CD8-positive, alpha-beta memory T cell (primary cell): ENCODE measurements around the gene MPPED2. TPM values are rescaled to one million over a fixed set of nuclear protein-coding genes. Genes with fewer than 3 reads are reported as not detected.

Experiments
- CTCF ChIA-PET: fragments of 350-600 bp; sonication (Branson Sonifier 250); formaldehyde crosslinking; loops from one replicate; lab custom pipeline; 2021; ENCODE audit warnings: antibody characterized with exemption; lab: Charles Lee
- POLR2A ChIA-PET: fragments of 350-600 bp; sonication (Branson Sonifier 250); formaldehyde crosslinking; loops from one replicate; lab custom pipeline; 2021; ENCODE audit warnings: antibody characterized with exemption; lab: Charles Lee
- DNase-seq, 5 donors: peaks; one replicate each; pipeline versions ENCODE4 v3.0.0 to v3.0.0-alpha.2; 2020 to 2022; ENCODE audit warnings: mixed read lengths in 1 of 5
- H3K27ac ChIP-seq: one replicate; pipeline ENCODE4 v1.7.0; 2013; ENCODE audit warnings: low read depth, mild to moderate bottlenecking, low read length, moderate library complexity
- H3K27me3 ChIP-seq: 2 replicates; pipeline ENCODE4 v1.7.0; 2013; ENCODE audit warnings: low read length, mild to moderate bottlenecking; ENCODE audit not compliant: insufficient read depth, poor library complexity, severe bottlenecking
- H3K36me3 ChIP-seq: 2 replicates; pipeline ENCODE4 v1.7.0; 2013; ENCODE audit warnings: mild to moderate bottlenecking, low read length, moderate library complexity; ENCODE audit not compliant: insufficient read depth
- H3K4me1 ChIP-seq: 2 replicates; pipeline ENCODE4 v1.7.0; 2013; ENCODE audit warnings: mild to moderate bottlenecking, low read length, moderate library complexity; ENCODE audit not compliant: insufficient read depth
- H3K4me3 ChIP-seq: 2 replicates; pipeline ENCODE4 v1.7.0; 2013; ENCODE audit warnings: mild to moderate bottlenecking, low read length
- H3K9me3 ChIP-seq: 2 replicates; pipeline ENCODE4 v1.7.0; 2013; ENCODE audit warnings: mild to moderate bottlenecking, low read length
- H3K27ac Mint-ChIP-seq, 8 donors: one replicate each; pipeline ENCODE4 v1.8.0; 2020 to 2021; ENCODE audit warnings: mixed read lengths in 8 of 8, mild to moderate bottlenecking in 6 of 8, inconsistent platforms in 3 of 8, moderate library complexity in 3 of 8
- H3K27me3 Mint-ChIP-seq, 2 donors: one replicate each; pipeline ENCODE4 v1.8.0; 2020 to 2021; ENCODE audit warnings: mixed read lengths in 2 of 2, mild to moderate bottlenecking in 1 of 2, moderate library complexity in 1 of 2
- H3K36me3 Mint-ChIP-seq, 3 donors: one replicate each; pipeline ENCODE4 v1.8.0; 2020 to 2021; ENCODE audit warnings: mixed read lengths in 3 of 3, inconsistent platforms in 1 of 3, mild to moderate bottlenecking in 1 of 3
- H3K4me1 Mint-ChIP-seq, 3 donors: one replicate each; pipeline ENCODE4 v1.8.0; 2020 to 2021; ENCODE audit warnings: mixed read lengths in 3 of 3, inconsistent platforms in 1 of 3, mild to moderate bottlenecking in 1 of 3
- H3K4me3 Mint-ChIP-seq, 7 donors: one replicate each; pipeline ENCODE4 v1.8.0; 2020 to 2021; ENCODE audit warnings: mixed read lengths in 7 of 7, mild to moderate bottlenecking in 6 of 7, moderate library complexity in 4 of 7, inconsistent platforms in 2 of 7
- H3K9me3 Mint-ChIP-seq, 5 donors: one replicate each; pipeline ENCODE4 v1.8.0; 2020 to 2022; ENCODE audit warnings: mixed read lengths in 5 of 5, mild to moderate bottlenecking in 3 of 5, moderate library complexity in 2 of 5, inconsistent platforms in 1 of 5
- polyA plus RNA-seq: library from polyadenylated mRNA; unstranded; fragments of 300-500 nt; fragmentation: Illumina TruSeq; gene quantifications from one replicate; pipeline ENCODE4 v1.2.3, GENCODE V29; 2021
- total RNA-seq, 2 experiments: library from RNA; stranded (reverse); gene quantifications; one replicate each; pipeline ENCODE4 v1.2.3, GENCODE V29; 2021

The MPPED2 gene
- total and polyA plus RNA-seq, 3 experiments from 2014 or later = 1.1 TPM; not detected in 2

DNA sequence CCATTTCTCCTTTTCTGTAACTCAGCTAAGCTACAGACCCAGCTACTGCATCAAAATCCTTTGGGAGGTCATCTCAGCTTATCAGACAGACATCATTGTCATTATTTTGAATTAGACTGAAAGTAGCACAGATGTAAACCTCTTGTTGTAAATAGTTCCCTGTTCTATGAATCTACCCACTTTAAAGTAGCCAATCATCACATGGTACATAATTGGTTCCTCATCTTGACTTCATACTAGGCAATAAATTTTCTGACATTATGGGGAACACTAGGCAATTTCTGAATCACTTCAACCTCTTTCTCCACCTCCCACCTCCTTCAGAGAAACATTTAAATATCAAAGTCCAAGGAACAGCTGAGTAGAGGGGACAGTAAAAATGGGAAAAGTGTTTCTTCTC lies 47.9 kb downstream of the MPPED2 start:
- Histone ChIP-seq H3K4me1 (no peaks in the 10 kb centered on the region), H3K27me3 (no peaks in the 10 kb centered on the region), H3K36me3 (no peaks in the 10 kb centered on the region), H3K9me3 (no peaks in the 10 kb centered on the region), H3K27ac (no peak overlapping the region), H3K4me3 (no peak overlapping the region)
- no peaks in the 10 kb centered on the region for H3K4me1 Mint-ChIP-seq
- no peaks in the 10 kb centered on the region for H3K27me3 Mint-ChIP-seq
- no peak overlapping the region for H3K27ac Mint-ChIP-seq
- no peak for DNase-seq
- no peak overlapping the region for H3K4me3 Mint-ChIP-seq
- CTCF ChIA-PET = no interaction called here
- POLR2A ChIA-PET = no interaction called here
- no peaks in the 10 kb centered on the region for H3K36me3 Mint-ChIP-seq
- H3K9me3 Mint-ChIP-seq = peaks cover 0 to 5% (median 0%) of the 10 kb centered on the region in 5 donors

DNA sequence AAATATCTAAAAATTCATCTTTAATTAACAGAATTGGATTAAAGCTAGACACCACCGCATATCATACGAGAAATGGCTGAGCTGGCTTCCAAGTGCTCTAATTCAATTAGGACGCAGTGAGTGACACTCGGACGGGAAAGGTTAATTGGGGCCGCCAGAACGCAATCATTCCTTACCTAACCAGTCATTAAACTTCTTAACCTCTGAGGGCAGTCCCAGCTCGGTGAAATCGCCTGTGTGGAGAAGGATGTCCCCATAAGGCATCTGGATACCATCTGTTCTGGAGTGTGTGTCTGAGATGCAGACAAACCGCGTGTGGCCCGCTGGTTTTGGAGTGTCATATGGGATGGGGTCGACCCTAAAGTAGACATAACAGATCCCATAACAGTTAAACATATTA lies 50.3 kb downstream of the MPPED2 start:
- Mint-ChIP-seq H3K36me3 (no peaks in the 10 kb centered on the region), H3K27me3 (no peaks in the 10 kb centered on the region), H3K27ac (no peak overlapping the region), H3K9me3 (peaks cover 0 to 5% (median 0%) of the 10 kb centered on the region in 5 donors), H3K4me3 (no peak overlapping the region), H3K4me1 (no peaks in the 10 kb centered on the region)
- H3K9me3 ChIP-seq = no peaks in the 10 kb centered on the region
- no peak overlapping the region for H3K27ac ChIP-seq
- no peaks in the 10 kb centered on the region for H3K36me3 ChIP-seq
- ChIA-PET CTCF (no interaction called here), POLR2A (no interaction called here)
- H3K27me3 ChIP-seq = no peaks in the 10 kb centered on the region
- DNase-seq = no peak
- no peak overlapping the region for H3K4me3 ChIP-seq
- no peaks in the 10 kb centered on the region for H3K4me1 ChIP-seq

DNA sequence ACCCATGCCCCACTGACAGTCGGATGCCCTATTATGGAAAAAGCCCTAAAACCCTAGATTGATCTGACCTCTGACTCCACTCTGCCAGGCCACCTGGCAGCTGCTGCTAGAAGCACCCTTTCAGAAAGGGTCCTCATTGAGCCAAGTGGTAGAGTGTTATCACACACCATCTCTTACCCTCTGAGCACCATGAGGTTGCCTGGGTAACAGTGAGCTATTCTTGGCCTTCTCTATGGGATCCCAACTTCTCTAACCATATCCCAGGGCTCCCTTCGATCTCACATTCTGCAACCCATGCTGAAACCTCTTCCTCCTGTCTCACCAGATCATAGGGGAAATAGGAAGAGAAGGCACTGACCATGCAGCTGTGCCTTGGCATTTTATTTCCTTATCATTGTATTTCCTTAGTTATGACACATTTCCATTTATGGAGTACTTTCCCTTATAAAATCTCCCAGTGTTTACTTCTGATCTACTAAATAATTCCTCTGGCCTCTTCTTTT lies 52.7 kb downstream of the MPPED2 start:
- no peaks in the 10 kb centered on the region for H3K9me3 ChIP-seq
- no peak for DNase-seq
- no peak overlapping the region for H3K27ac ChIP-seq
- H3K4me1 Mint-ChIP-seq = no peaks in the 10 kb centered on the region
- no peaks in the 10 kb centered on the region for H3K36me3 ChIP-seq
- no peaks in the 10 kb centered on the region for H3K27me3 ChIP-seq
- no peaks in the 10 kb centered on the region for H3K27me3 Mint-ChIP-seq
- no peaks in the 10 kb centered on the region for H3K36me3 Mint-ChIP-seq
- peak overlapping the region in 1 of 7 donors; percentile 42 for H3K4me3 Mint-ChIP-seq
- peaks cover 0 to 2% (median 0%) of the 10 kb centered on the region in 5 donors for H3K9me3 Mint-ChIP-seq
- no peaks in the 10 kb centered on the region for H3K4me1 ChIP-seq
- ChIA-PET POLR2A (no interaction called here), CTCF (no interaction called here)
- no peak overlapping the region for H3K4me3 ChIP-seq
- no peak overlapping the region for H3K27ac Mint-ChIP-seq

DNA sequence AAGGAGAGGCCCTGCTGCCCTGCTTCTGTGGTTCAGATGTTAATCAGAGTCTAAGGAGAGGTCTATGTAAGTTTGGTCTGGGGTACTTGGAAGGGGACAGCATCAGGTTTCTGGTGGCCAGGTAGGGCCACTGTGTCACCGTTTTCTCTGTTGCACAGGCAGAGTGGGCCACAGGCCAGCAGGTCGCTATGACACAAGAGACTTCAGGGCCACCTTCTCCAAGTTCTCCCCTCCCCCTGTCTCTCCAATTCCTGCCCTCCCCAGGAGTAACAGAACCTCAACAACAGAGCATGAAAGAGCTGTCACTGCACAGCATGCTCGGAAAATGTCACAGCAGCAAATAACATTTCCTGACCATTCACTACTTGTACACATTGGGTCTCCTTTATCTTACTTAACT lies 58.6 kb downstream of the MPPED2 start:
- Histone ChIP-seq H3K4me3 (no peak overlapping the region), H3K4me1 (no peaks in the 10 kb centered on the region), H3K27ac (no peak overlapping the region), H3K9me3 (no peaks in the 10 kb centered on the region), H3K36me3 (no peaks in the 10 kb centered on the region), H3K27me3 (no peaks in the 10 kb centered on the region)
- Mint-ChIP-seq H3K27ac (peak overlapping the region in 1 of 8 donors; percentile 61), H3K4me1 (no peaks in the 10 kb centered on the region), H3K4me3 (no peak overlapping the region), H3K9me3 (peaks cover 0 to 5% (median 0%) of the 10 kb centered on the region in 5 donors), H3K27me3 (no peaks in the 10 kb centered on the region), H3K36me3 (no peaks in the 10 kb centered on the region)
- CTCF ChIA-PET = no interaction called here
- POLR2A ChIA-PET = no interaction called here
- DNase-seq = no peak

DNA sequence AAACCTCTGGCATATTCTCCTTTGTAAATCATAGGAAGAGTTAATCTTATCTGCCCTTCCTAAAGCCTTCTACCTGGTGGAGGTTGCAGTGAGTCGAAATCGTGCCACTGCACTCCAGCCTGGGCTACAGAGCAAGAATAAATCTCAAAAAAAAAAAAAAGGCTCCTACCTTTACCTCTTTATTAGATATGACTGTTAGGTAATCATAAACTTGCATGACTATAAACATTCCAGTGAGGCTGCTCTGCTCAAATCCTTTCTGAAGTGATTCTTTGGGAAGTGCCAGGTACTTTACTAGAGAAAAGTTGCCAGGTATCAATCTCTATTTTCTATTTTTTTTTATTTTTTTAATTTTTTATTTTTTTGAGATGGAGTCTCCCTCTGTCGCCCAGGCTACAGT lies 59.6 kb downstream of the MPPED2 start:
- no peaks in the 10 kb centered on the region for H3K4me1 Mint-ChIP-seq
- H3K27ac Mint-ChIP-seq = no peak overlapping the region
- Histone ChIP-seq H3K27me3 (no peaks in the 10 kb centered on the region), H3K27ac (no peak overlapping the region), H3K4me1 (no peaks in the 10 kb centered on the region), H3K36me3 (no peaks in the 10 kb centered on the region), H3K4me3 (no peak overlapping the region), H3K9me3 (no peaks in the 10 kb centered on the region)
- H3K27me3 Mint-ChIP-seq = no peaks in the 10 kb centered on the region
- ChIA-PET POLR2A (no interaction called here), CTCF (no interaction called here)
- DNase-seq = no peak
- no peaks in the 10 kb centered on the region for H3K36me3 Mint-ChIP-seq
- H3K4me3 Mint-ChIP-seq = no peak overlapping the region
- peaks cover 0 to 5% (median 0%) of the 10 kb centered on the region in 5 donors for H3K9me3 Mint-ChIP-seq

DNA sequence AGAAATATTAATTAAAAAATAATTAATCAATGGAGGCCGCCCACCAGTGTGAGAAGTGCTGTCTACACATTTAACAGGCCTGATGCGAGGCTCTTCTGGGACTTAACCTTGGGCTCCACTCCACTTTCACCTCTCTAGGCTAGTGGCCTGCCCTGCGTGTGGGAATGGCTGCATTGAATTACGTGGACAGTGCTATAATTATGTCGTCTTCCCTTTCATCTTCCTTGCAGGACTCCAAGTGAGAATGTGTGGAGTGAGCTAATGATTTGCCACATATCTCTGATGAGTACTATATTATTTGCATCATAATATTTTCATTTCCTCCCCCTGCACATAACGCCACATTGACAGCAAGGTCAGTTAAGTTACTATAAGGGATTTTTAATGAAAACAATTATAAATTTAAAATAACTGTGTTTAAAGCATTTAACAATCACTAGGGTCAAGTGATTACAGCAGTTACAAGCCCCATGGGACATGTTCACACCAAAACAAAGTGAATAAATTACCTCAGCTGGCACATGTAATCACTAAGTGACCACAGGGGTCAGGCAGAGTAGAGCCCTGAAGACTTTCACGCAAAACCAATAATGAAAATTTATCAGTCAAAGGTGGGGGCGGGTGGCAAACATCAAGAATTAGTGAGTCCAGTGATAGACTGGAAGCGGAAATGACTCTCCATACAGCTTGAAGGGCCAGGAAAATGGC lies 63.5 kb downstream of the MPPED2 start:
- no peak for DNase-seq
- CTCF ChIA-PET = no interaction called here
- Histone ChIP-seq H3K4me1 (no peaks in the 10 kb centered on the region), H3K9me3 (no peaks in the 10 kb centered on the region), H3K27ac (no peak overlapping the region), H3K4me3 (no peak overlapping the region), H3K27me3 (no peaks in the 10 kb centered on the region), H3K36me3 (no peaks in the 10 kb centered on the region)
- Mint-ChIP-seq H3K27ac (no peak overlapping the region), H3K9me3 (peaks cover 0 to 5% (median 0%) of the 10 kb centered on the region in 5 donors), H3K4me1 (no peaks in the 10 kb centered on the region), H3K36me3 (no peaks in the 10 kb centered on the region), H3K27me3 (no peaks in the 10 kb centered on the region), H3K4me3 (no peak overlapping the region)
- POLR2A ChIA-PET = no interaction called here

DNA sequence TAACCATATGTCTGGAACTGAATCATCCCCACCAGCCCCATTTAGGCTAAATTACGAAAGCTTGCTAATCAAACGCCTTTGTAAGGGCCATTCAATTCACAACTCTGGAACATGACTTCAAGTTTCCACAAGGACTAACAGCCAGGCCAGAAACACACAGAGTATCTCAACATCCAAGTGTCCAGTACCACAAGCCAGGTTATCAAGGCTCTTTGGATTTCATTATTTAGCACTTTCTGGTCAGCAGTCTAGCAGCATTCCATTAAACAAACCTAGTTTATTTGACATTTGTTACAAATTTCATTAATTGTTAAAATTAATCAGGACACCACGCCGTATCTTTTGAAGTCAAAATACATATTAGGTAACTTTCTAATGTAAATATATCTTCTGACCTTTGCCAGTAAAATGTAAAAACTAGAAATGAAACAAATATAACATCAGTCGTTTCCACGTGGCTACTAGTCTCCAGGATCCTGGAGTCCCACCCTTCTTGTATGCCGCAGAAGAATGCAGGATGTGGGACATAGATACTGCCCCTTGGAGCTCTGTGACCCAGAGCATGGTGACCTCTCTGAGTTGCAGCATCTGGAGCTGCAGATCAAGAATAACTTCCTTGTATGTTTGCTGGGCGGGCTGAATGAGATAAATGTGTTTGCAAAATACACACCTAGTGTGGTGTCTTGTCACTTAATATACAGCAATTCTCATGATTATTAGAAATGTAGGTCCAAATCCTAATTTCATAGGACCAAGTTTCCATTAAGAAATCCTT lies 64.7 kb downstream of the MPPED2 start:
- H3K9me3 Mint-ChIP-seq = peaks cover 0 to 5% (median 0%) of the 10 kb centered on the region in 5 donors
- DNase-seq = no peak
- Histone ChIP-seq H3K27ac (no peak overlapping the region), H3K9me3 (no peaks in the 10 kb centered on the region), H3K27me3 (no peaks in the 10 kb centered on the region), H3K4me1 (no peaks in the 10 kb centered on the region), H3K36me3 (no peaks in the 10 kb centered on the region), H3K4me3 (no peak overlapping the region)
- ChIA-PET POLR2A (no interaction called here), CTCF (interaction anchor here (1.3 kb wide), 1 partner anchor 26 kb away, joined by 3 read pairs; no protein-coding TSS in a partner anchor)
- no peaks in the 10 kb centered on the region for H3K27me3 Mint-ChIP-seq
- no peak overlapping the region for H3K27ac Mint-ChIP-seq
- no peaks in the 10 kb centered on the region for H3K4me1 Mint-ChIP-seq
- no peaks in the 10 kb centered on the region for H3K36me3 Mint-ChIP-seq
- no peak overlapping the region for H3K4me3 Mint-ChIP-seq

DNA sequence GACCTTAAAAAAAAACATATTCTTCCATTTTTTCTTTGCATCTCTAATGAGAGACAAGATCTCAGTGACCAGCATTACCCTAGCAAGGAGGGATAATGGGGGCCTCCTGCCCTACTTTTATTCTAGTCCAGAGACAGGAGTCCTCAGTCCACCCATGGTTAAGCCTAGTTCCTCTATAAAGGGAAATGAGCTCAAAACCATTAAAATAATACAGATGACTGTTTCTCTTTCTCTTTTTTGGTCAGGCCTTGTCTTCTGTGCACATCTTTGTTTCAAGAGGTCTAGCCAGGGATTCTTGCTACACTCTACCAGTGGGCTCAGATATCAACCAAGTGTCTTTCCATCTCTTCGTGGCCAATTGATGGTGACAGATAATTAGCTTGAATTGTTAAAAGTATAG lies 73.1 kb downstream of the MPPED2 start:
- H3K4me3 ChIP-seq = no peak overlapping the region
- Mint-ChIP-seq H3K4me3 (no peak overlapping the region), H3K36me3 (peaks cover 0 to 1% (median 0%) of the 10 kb centered on the region in 3 donors), H3K27me3 (no peaks in the 10 kb centered on the region), H3K4me1 (no peaks in the 10 kb centered on the region), H3K27ac (no peak overlapping the region), H3K9me3 (peaks cover 0 to 2% (median 0%) of the 10 kb centered on the region in 5 donors)
- no peaks in the 10 kb centered on the region for H3K36me3 ChIP-seq
- H3K4me1 ChIP-seq = no peaks in the 10 kb centered on the region
- no peaks in the 10 kb centered on the region for H3K27me3 ChIP-seq
- CTCF ChIA-PET = no interaction called here
- H3K27ac ChIP-seq = no peak overlapping the region
- DNase-seq = no peak
- H3K9me3 ChIP-seq = no peaks in the 10 kb centered on the region
- POLR2A ChIA-PET = no interaction called here
